ENCODE measurements around the gene SFSWAP.

GRCh38 chr12:131723532-131723931 lies 12.6 kb downstream of the SFSWAP start:
- TF ChIP-seq CTCF (IDR thresholded peaks at IDR 0.05), result no peak
- TF ChIP-seq POLR2A (IDR thresholded peaks at IDR 0.05), result no peak
